ENCODE measurements around the gene AJM1.
"Not testable (repeated sequence)": the region's sequence is repeated elsewhere in the genome, so short reads cannot be mapped to it uniquely, and the experiment has no call there.

Gene AJM1

GRCh38 chr9:136831720-136832104 is 10.6 kb upstream of the AJM1 start:
- DNase-seq (ENCODE audit: low read depth in 2 of 2) = no peak

DNA sequence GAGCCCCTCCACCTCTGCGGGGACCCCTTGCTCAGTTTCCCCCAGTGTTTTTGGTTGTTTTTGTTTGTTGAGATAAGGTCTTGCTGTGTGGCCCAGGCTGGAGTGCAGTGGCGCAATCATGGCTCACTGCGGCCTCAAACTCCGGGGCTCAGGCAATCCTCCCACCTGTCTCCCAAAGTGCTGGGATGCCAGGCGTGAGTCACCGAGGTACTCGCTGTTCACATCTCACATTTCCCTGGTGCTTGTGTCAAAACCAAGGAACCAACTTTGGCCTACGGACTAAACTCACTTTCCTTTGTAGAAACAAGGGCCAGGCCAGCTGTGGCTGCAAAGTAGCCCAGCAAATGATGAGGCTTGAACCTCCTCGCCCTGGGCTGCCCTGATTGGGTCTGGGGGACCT is 9.7 kb upstream of the AJM1 start:
- no peak for DNase-seq (ENCODE audit: low read depth in 2 of 2)

DNA sequence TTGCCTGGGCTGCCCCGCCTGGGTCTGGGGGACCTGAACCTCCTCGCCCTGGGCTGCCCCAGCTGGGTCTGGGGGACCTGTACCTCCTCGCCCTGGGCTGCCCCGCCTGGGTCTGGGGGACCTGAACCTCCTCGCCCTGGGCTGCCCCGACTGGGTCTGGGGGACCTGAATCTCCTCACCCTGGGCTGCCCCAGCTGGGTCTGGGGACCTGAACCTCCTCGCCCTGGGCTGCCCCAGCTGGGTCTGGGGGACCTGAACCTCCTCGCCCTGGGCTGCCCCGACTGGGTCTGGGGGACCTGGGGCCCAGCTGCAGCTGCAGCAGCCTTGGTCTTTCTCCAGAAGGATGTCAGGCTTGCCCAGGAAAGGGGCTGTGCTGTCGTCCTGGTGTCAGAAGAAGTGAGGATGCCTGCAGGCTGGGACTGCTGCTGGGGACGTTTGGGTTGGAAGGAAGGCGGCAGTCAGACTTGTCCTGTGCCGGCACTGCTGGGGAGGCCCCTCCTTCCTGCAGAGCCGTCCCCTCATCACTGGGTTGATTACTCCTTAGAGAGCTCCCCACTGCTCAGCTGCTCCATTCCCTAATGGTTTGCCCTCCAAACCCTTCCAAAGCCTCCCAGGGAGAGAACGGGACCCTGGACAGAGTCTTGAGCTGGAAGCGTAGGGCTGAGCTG is 8.8 kb upstream of the AJM1 start:
- not testable (repeated sequence) for DNase-seq (ENCODE audit: low read depth in 2 of 2)

DNA sequence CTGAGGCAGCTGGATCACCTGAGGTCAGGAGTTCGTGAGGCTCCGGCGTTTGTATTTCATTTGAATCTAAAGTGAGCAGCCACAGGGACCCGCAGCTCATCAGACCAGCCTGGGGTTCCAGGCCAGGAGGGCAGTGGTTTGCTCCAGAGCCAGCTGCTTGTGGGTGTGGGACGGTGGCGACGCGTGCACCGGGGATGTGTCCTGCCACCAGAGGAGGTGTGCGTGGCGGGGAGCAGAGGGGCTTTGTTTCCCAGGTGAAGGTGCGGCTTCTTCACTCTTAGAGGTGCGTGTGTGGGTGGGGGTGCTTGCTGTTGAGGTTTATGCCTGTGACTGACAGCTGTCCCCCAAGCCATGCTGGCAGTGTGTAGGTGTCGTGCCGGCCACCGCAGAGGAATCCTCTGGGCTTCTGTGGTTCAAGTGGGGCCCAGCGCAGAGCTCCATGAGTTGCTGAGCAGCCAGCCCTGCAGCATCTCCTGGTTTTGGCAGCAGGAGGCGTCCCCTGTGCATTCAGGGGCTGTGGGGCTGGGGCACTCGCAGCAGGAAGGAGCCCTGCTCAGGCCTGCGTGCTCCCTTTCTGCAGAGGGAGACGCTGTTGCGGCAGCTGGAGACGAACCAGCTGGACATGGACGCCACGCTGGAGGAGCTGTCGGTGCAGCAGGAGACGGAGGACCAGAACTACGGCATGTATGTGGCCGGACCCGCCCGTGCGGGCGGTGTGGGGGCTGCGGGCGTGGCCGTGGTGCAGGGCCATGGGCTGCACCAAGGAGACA is 6.9 kb upstream of the AJM1 start:
- DNase-seq (ENCODE audit: low read depth in 2 of 2) = no peak

GRCh38 chr9:136835932-136836904 is 6.1 kb upstream of the AJM1 start:
- no peak for DNase-seq (ENCODE audit: low read depth in 2 of 2)

GRCh38 chr9:136837146-136837855 is 5.0 kb upstream of the AJM1 start:
- DNase-seq (ENCODE audit: low read depth in 2 of 2) = no peak

DNA sequence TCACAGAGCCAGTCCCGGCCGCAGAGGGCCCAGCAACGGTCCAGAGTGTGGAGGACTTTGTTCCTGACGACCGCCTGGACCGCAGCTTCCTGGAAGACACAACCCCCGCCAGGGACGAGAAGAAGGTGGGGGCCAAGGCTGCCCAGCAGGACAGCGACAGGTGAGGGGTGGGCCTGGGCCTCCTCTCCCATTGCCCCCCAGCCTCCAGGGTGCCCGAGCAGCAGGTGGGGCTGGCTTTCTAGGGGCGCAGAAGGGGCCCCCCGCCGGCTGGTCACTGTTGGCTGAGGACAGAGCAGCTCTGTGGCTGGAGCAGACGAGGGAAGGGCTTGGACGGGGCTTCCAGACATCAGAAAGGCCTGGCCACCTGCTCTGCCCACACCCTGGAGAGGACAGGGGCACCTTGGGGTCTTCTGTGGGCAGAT is 4.4 kb upstream of the AJM1 start:
- not testable (repeated sequence) for DNase-seq (ENCODE audit: low read depth in 2 of 2)

- DNase-seq (ENCODE audit: low read depth in 2 of 2) = no peak
Observed at GRCh38 chr9:136838314-136839228, 3.7 kb upstream of the AJM1 start.

- DNase-seq (ENCODE audit: low read depth in 2 of 2) = no peak
Observed at GRCh38 chr9:136839229-136840139, 2.8 kb upstream of the AJM1 start.

GRCh38 chr9:136840140-136840876 is 2.0 kb upstream of the AJM1 start:
- DNase-seq (ENCODE audit: low read depth in 2 of 2) = no peak

DNA sequence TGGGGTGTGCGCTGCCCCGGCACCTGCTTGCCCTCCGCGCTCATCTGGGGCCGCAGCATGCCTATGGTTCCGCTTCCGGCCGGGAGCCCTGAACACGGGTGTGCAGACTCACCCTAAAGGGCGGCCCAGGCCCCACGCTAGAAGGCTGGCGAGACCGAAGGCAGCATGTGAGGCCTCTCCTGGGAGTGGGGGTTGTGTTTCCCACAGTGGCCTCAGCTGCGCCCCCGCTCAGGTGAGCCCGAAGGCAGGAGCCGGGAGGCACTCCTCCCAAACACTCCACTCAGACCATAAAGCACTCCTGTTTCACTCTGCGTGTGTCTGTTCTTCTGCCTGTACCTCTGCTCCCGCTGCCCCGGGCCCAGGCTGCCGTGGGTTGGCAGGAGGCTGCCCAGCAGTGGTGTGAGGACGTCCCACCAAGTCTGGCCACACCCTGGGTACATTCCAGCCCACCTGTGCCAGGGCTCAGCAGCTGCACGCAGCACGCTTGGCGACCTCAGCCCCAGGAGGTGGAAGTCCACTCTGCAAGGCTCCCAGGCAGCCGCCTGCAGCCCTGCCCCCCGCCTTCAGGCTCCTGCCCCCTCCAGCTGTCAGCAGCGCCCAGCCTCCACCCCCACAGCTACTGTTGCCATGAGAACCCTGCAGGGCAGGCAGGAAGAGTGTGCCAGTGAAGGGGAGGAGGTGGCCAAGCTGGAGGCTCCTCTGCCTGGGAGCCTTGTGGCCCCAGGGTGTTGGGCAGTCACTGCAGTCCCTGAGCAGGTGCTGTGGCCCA is 1.2 kb upstream of the AJM1 start:
- no peak for DNase-seq (ENCODE audit: low read depth in 2 of 2)

- DNase-seq (ENCODE audit: low read depth in 2 of 2) = not testable (repeated sequence)
Observed at GRCh38 chr9:136841646-136842379, 465 bp upstream of the AJM1 start.

- DNase-seq (ENCODE audit: low read depth in 2 of 2) = not testable (repeated sequence)
Observed at GRCh38 chr9:136843159-136843800, 1.0 kb downstream of the AJM1 start.

DNA sequence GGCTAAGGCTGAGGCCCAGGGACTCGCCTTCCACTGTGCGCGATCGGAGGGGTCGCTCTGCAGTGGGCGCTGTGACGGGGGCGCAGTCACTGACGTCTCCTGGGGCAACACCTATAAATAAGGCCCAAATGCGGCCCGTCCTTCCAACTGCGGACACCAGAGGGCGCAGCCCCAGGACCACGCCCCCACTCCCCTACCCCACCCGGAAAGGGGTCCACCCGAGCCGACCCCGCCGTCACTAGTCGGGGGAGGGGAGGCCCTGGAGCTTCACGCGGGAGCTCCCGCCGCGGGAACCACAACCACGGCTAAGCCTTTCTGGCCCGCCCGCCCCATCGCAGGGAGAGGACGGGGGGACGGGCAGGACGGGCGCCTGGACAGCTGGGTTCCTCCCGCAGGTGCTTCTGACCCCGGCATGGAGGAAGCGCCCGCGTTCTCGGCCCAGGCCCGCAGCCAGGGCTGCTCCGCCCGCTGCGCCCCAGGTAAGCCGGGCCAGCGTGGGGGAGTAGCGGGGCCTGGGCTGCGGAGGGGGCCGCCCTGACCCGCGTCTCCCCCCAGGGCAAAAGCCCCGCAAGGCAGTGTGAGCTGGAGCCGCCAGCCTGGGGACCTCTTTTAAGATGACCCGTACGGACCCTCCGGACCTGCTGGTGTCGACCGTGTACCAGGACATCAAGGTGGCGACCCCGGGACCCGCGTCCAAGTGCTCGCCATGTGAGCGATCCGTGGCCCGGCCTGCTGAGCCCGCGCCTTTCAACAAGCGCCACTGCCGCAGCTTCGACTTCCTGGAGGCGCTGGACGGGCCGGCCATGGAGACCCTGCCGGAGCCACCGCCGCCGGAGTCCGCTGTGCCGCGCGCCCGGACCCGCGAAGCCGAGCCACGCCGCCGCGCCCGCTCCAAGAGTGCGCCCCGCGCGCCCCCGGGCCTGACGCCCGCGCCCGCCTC is 1.8 kb downstream of the AJM1 start:
- DNase-seq (ENCODE audit: low read depth in 2 of 2) = peak in 1 of 2 donors; percentile 63

DNA sequence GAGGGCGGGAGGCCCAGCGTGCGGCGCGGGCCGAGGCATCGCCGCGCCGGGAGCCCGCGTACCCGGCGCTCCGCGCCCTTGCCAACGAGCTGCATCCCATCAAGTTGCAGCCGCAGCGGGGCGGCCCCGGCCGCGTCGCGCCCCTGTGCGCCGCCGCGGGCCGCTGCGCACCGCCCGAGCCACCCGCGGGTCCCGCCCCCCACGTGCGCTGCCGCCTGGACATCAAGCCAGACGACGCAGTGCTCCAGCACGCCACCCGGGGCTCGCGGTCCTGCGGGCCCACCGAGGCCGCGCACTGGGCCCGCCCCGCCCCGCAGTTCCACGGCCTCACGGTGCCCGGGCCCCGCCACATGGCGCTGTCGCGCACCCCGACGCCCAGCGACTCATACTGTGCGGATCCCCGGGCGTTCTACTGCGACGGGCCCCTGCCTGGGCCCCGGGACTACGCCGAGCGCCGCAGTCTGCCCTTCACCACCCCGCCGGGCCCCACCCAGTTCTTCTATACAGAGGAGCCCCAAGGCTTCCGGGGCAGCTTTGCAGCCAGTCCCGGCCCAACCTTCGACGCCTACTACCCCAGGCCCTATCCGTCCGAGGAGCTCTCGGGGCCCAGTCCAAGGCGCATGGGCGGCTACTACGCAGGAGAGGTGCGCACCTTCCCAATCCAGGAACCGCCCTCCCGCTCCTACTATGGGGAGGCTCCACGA is 2.6 kb downstream of the AJM1 start:
- DNase-seq (ENCODE audit: low read depth in 2 of 2) = no peak
